Iris pigment epithelial cell (primary cell): ENCODE data around the gene BBX.

Experiments
- DNase-seq: peaks from one replicate; pipeline ENCODE4 v3.0.0-alpha.2; 2011; ENCODE audit warnings: low read depth

Gene BBX

GRCh38 chr3:107522510-107523288 lies at the start of gene BBX:
TSS of gene BBX (plus strand) at chr3:107522962. CDS start at chr3:107710461, 187,499 bp downstream.
- DNase-seq: peak; percentile 99

- no peak for DNase-seq
Measured at GRCh38 chr3:107476462-107476861, 46.3 kb upstream of the BBX start.

GRCh38 chr3:107487490-107487889 lies 35.3 kb upstream of the BBX start:
- no peak for DNase-seq

GRCh38 chr3:107488942-107489341 lies 33.8 kb upstream of the BBX start:
- DNase-seq: peak; percentile 18

- DNase-seq: no peak
Measured at GRCh38 chr3:107493134-107493533, 29.6 kb upstream of the BBX start.

- no peak for DNase-seq
Measured at GRCh38 chr3:107496855-107497254, 25.9 kb upstream of the BBX start.

GRCh38 chr3:107498646-107499045 lies 24.1 kb upstream of the BBX start:
- no peak for DNase-seq

- DNase-seq: peak; percentile 46
Measured at GRCh38 chr3:107506458-107506857, 16.3 kb upstream of the BBX start.

GRCh38 chr3:107508331-107508730 lies 14.4 kb upstream of the BBX start:
- DNase-seq: no peak

GRCh38 chr3:107512108-107512507 lies 10.7 kb upstream of the BBX start:
- peak; percentile 7 for DNase-seq

GRCh38 chr3:107514453-107514852 lies 8.3 kb upstream of the BBX start:
- DNase-seq: no peak

- no peak for DNase-seq
Measured at GRCh38 chr3:107516475-107516874, 6.3 kb upstream of the BBX start.

GRCh38 chr3:107520535-107520934 lies 2.2 kb upstream of the BBX start:
- no peak for DNase-seq

- DNase-seq: no peak
Measured at GRCh38 chr3:107521469-107522059, 1.2 kb upstream of the BBX start.

- no peak for DNase-seq
Measured at GRCh38 chr3:107523289-107523538, 452 bp downstream of the BBX start.

GRCh38 chr3:107523539-107524325 lies 970 bp downstream of the BBX start:
- DNase-seq: peak; percentile 53

GRCh38 chr3:107524326-107524840 lies 1.6 kb downstream of the BBX start:
- DNase-seq: peak; percentile 52

- DNase-seq: peak; percentile 60
Measured at GRCh38 chr3:107524841-107525643, 2.3 kb downstream of the BBX start.

GRCh38 chr3:107525644-107526305 lies 3.0 kb downstream of the BBX start:
- DNase-seq: peak; percentile 7

- DNase-seq: no peak
Measured at GRCh38 chr3:107531917-107532469, 9.2 kb downstream of the BBX start.

GRCh38 chr3:107540857-107541256 lies 18.1 kb downstream of the BBX start:
- DNase-seq: no peak
